BJ (cell line): ENCODE results near the gene SPATA32. TPM values are rescaled to one million over a fixed set of nuclear protein-coding genes. Genes with fewer than 3 reads are reported as not detected.

Source experiments
- CTCF ChIA-PET: fragments of 350-600 bp; formaldehyde crosslinking; extraction: SDS; loops from one replicate; lab custom pipeline; 2021; ENCODE audit warnings: antibody characterized with exemption, inconsistent platforms; lab: Yijun Ruan, JAX
- POLR2A ChIA-PET: fragments of 300-600 bp; sonication (Branson Sonifier 250); formaldehyde crosslinking; extraction: SDS; loops from one replicate; lab custom pipeline; 2021; ENCODE audit warnings: antibody characterized with exemption; lab: Charles Lee
- DNase-seq: peaks from one replicate; pipeline ENCODE4 v3.0.0-alpha.2; 2011; ENCODE audit warnings: low read depth
- H3K27me3 ChIP-seq: 2 replicates; pipeline ENCODE4 v1.6.0; 2011; ENCODE audit warnings: low read length; ENCODE audit not compliant: control insufficient read depth, insufficient read depth
- H3K36me3 ChIP-seq: 2 replicates; pipeline ENCODE4 v1.5.1; 2011; ENCODE audit warnings: low read length; ENCODE audit not compliant: control insufficient read depth, insufficient read depth
- H3K4me3 ChIP-seq: 2 replicates; pipeline ENCODE4 v1.5.1; 2011; ENCODE audit warnings: low read depth, mild to moderate bottlenecking, control low read depth, low read length
- polyA plus RNA-seq: library from polyadenylated mRNA; depleted of rRNA; stranded (reverse); fragments of >200 nt; gene quantifications from 2 replicates; pipeline ENCODE4 v1.2.3, GENCODE V29; 2011
- TF ChIP-seq, protein P1 (sequence below): IDR thresholded peaks from 2 replicates; pipeline ENCODE4 v1.5.1; 2011; ENCODE audit warnings: low read depth, mild to moderate bottlenecking, control low read depth, inconsistent platforms, low read length, moderate library complexity; ENCODE audit not compliant: insufficient read depth

The SPATA32 gene
- polyA plus RNA-seq, 1 experiment: not detected

DNA sequence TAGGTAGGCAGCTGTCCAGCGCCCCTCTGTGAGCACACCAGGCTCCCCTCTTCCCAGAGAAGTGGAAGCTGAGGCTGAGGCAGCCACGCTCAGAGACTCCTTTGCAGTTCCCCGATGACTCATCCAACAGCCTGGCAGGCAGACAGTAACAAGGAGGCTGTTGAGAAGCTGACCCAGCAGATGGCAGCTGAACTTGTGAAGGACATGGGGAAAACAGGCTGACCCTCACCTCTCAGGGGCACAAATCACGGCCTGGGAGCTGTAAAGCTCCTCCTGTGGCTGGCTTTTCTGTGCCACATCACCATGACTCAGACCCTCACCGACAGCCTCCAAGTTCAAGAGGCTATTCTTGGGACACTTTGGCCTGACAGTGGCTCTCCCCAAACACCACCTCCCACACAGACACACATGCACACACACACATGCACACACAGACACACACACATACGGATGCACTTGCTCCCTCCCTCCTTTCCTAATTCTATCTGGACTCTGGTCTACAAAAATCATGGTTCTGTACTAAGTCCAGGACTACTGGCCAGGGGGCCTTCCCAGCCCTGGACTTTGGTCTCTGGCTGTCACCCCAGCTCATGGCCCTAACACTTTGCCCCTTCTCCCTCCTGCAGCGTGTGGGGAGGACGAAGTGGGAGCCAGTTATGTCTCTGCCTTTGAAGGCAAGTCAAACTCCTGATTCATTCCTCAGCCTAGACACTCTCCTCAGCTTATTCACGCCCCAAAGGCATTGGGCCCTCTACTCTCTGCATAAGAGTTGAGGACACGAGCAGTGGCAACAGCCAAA, 31.7 kb upstream of the SPATA32 start:
- no peaks in the 10 kb centered on the region for H3K27me3 ChIP-seq
- H3K36me3 ChIP-seq: peaks cover 18% of the 10 kb centered on the region
- CTCF ChIA-PET: interaction anchor here (0.7 to 4.9 kb wide), 17 partner anchors 9 to 158 kb away, joined by 3 to 27 read pairs (median 3); partner anchors contain the start of gene ACBD4
- POLR2A ChIA-PET: no interaction called here
- TF ChIP-seq, protein P1, sequence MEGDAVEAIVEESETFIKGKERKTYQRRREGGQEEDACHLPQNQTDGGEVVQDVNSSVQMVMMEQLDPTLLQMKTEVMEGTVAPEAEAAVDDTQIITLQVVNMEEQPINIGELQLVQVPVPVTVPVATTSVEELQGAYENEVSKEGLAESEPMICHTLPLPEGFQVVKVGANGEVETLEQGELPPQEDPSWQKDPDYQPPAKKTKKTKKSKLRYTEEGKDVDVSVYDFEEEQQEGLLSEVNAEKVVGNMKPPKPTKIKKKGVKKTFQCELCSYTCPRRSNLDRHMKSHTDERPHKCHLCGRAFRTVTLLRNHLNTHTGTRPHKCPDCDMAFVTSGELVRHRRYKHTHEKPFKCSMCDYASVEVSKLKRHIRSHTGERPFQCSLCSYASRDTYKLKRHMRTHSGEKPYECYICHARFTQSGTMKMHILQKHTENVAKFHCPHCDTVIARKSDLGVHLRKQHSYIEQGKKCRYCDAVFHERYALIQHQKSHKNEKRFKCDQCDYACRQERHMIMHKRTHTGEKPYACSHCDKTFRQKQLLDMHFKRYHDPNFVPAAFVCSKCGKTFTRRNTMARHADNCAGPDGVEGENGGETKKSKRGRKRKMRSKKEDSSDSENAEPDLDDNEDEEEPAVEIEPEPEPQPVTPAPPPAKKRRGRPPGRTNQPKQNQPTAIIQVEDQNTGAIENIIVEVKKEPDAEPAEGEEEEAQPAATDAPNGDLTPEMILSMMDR: peak; percentile 26; the same call in 1 of the 2 replicates
- no peak overlapping the region for H3K4me3 ChIP-seq
- no peak for DNase-seq

DNA sequence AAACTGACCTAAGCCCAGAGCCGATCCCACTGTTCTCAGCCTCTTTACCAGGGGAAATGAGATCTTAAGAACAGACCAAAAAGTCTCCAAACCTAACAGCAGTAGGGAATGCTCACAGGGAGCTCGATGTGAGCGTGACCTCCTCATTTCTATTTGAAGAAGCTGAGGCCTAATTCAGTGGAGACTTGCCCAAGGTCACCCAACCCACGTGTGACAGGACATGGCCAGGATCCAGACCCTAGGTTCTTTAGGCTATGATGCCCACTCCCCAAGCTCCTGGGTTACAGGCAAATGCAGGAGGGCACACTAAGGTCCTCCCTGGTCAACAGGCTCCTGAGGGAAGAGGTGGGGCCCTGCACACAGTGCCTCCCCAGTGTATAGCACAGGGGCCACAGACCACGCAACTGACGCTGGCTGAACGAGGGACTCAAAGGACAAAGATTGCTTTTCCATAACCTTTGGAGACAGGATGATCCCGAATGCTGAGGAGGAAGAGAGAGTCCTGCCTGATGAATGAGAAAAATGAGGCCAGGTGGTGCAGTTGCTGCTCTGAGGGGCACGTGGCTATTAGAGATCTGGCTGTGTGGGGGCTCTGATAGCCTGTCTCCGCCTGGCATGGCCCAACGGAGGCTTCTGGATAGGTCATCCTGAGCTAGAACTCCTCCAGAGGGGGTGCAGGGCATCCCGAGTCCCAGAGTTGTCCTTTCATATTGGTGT, 31.0 kb upstream of the SPATA32 start:
- H3K36me3 ChIP-seq: peaks cover 22% of the 10 kb centered on the region
- CTCF ChIA-PET: interaction anchor here (0.6 to 4.9 kb wide), 11 partner anchors 9 to 149 kb away, joined by 3 to 27 read pairs (median 4); no protein-coding TSS in a partner anchor
- no peak for DNase-seq

DNA sequence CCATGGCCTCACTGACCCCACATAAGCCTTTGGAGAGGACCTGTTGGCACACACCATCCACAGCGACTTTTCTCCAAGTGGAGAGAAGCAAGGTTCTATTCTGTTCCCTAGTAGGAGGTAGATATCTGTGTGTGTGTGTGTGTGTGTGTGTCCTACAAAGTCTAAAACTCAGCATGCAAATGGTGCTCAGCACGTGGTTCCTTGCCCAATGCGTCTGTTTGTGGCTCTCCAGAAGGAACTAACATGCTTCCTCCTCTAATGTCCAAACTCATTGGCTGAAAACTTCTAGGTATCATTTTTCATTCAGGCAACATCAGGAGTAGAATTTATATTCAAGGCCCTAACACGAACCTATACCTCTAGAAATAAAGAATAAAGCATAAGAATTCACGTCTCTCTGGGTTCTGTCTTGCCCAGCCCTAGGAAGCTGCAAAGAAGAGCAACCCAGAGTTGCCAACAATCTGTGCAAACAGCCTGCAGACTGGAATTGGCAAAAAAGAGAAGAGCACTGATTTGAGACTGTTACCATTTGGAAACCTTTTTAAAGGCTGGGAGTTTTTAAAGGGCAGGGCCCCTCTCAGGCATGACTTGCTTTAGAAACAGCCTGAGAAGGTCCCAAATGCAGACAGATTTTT, 29.4 kb upstream of the SPATA32 start:
- TF ChIP-seq, protein P1: no peak
- POLR2A ChIA-PET: no interaction called here
- H3K4me3 ChIP-seq: no peak overlapping the region
- DNase-seq: no peak
- CTCF ChIA-PET: interaction anchor here (0.9 to 4.9 kb wide), 4 partner anchors 7 to 156 kb away, joined by 3 to 27 read pairs (median 8); partner anchors contain the start of genes ACBD4 and MAP3K14
- H3K36me3 ChIP-seq: peaks cover 34% of the 10 kb centered on the region
- no peaks in the 10 kb centered on the region for H3K27me3 ChIP-seq

More for the DNA sequence above, 31.0 kb upstream of the SPATA32 start:
- Histone ChIP-seq H3K4me3 (no peak overlapping the region), H3K27me3 (no peaks in the 10 kb centered on the region)
- POLR2A ChIA-PET: no interaction called here
- TF ChIP-seq, protein P1: no peak

DNA sequence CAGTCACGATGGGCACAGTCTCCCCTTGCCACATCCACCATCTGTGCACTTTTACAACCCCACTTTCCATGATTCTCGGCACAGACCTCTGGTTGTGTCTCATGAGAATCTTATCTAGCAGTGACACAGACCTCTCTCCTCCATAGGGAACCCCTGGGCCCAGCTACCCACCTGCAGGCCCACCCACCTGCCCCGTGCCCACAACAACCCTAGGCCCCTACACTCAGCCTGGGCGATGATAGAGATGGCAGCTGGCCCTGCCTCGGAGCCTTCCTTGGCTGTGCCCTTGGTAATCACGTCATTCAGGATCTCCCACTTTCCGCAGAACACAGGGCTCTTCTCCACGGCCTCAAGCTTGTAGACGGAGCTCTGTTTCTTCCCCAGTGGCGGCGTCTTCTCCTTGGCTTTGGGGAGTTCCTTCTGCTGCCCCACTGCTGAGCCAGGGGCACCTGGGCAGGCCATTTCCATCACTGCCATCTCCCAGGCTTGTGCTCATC, 28.4 kb upstream of the SPATA32 start:
- CTCF ChIA-PET: interaction anchor here (4.7 kb wide), 1 partner anchor 13 kb away, joined by 40 read pairs; no protein-coding TSS in a partner anchor

More for the DNA sequence above, 28.4 kb upstream of the SPATA32 start:
- no peak overlapping the region for H3K4me3 ChIP-seq
- peaks cover 37% of the 10 kb centered on the region for H3K36me3 ChIP-seq
- TF ChIP-seq, protein P1: no peak
- no peaks in the 10 kb centered on the region for H3K27me3 ChIP-seq
- no peak for DNase-seq
- POLR2A ChIA-PET: no interaction called here
